ENCODE data around the gene ITGA1.

- no peak for TF ChIP-seq CTCF (IDR thresholded peaks at IDR 0.05)
- TF ChIP-seq ZFX (IDR thresholded peaks at IDR 0.05; ENCODE audit: borderline replicate concordance) = no peak
These were observed 66.6 kb downstream of the ITGA1 start for GRCh38 chr5:52854301-52854700.
